ENCODE measurements around the gene OXNAD1.

The OXNAD1 gene

GRCh38 chr3:16331319-16331883, 66.4 kb downstream of the OXNAD1 start:
- DNase-seq, result no peak

GRCh38 chr3:16332904-16333426, 68.0 kb downstream of the OXNAD1 start:
- DNase-seq, result no peak

- DNase-seq, result no peak
These were observed 69.9 kb downstream of the OXNAD1 start for GRCh38 chr3:16334909-16335308.

- no peak for DNase-seq
These were observed 70.3 kb downstream of the OXNAD1 start for GRCh38 chr3:16335333-16335732.

GRCh38 chr3:16335772-16336645, 71.0 kb downstream of the OXNAD1 start:
- no peak for DNase-seq

GRCh38 chr3:16336825-16337224, 71.8 kb downstream of the OXNAD1 start:
- DNase-seq, result no peak

- no peak for DNase-seq
These were observed 73.0 kb downstream of the OXNAD1 start for GRCh38 chr3:16337856-16338540.

- DNase-seq, result no peak
These were observed 74.0 kb downstream of the OXNAD1 start for GRCh38 chr3:16338999-16339398.

GRCh38 chr3:16343101-16343500, 78.1 kb downstream of the OXNAD1 start:
- DNase-seq, result no peak

GRCh38 chr3:16346413-16347081, 81.5 kb downstream of the OXNAD1 start:
- DNase-seq, result no peak

- DNase-seq, result no peak
These were observed 82.5 kb downstream of the OXNAD1 start for GRCh38 chr3:16347548-16347947.

- DNase-seq, result no peak
These were observed 85.1 kb downstream of the OXNAD1 start for GRCh38 chr3:16349986-16350596.

- DNase-seq, result no peak
These were observed 85.7 kb downstream of the OXNAD1 start for GRCh38 chr3:16350597-16351318.

- no peak for DNase-seq
These were observed 87.4 kb downstream of the OXNAD1 start for GRCh38 chr3:16352428-16352827.

- no peak for DNase-seq
These were observed 89.3 kb downstream of the OXNAD1 start for GRCh38 chr3:16354291-16354690.

All from bone marrow (tissue), 2 donors.